Raji (cell line): ENCODE measurements around the gene NHLH1.

Source experiments
- POLR2A ChIP-seq: IDR thresholded peaks from 2 replicates; pipeline ENCODE4 v1.6.1; 2011; ENCODE audit warnings: low read depth, low read length, control low read depth; ENCODE audit not compliant: insufficient read depth

NHLH1 gene

DNA sequence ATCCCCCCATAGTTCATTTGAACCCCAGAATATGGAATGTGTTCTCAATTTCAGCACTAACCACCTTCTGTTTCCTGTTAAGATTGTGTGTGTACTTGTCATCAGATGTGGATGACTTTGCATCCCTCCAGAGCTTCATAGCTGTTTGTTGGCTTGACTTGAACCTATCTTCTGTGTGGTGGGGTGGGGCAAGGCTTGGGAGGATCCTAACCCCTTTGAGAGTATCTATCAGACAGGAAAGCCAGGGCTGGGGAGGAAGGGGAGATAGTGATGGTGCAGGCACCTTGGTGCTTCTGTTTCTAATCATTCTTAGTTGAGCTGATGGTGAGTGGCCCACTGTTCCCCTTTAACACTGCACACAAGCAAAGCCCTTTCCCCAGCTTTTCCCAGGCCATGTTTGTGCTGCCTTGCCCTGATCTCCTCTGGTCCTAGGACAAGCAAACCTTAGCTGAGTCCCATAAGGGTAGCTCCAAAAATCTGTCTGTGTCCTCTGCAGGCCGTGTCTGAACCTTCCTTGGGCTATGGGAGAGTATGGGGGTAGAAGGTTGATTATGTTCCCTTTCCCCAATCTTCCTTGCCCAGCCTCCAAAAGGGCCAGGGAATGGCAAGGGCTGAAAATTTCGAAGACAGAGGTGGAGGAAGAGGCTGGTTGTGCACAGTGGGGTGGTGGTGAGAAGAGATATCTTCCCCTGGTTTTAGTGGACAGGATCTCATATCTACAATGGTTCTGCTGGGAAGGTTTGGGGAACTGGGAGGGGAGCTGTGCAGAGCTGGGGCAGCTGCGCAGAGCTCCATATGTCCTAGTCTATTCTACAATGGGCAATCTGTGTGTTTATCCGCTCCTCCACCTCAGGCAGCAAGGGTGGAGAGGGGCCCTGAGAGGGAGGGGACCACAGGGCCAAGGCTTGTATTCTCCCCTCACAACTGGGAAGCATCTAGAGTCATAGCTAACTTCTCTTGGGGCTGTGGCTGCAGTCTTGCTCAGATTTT is 1.4 kb downstream of the NHLH1 start:
- no peak for TF ChIP-seq POLR2A

DNA sequence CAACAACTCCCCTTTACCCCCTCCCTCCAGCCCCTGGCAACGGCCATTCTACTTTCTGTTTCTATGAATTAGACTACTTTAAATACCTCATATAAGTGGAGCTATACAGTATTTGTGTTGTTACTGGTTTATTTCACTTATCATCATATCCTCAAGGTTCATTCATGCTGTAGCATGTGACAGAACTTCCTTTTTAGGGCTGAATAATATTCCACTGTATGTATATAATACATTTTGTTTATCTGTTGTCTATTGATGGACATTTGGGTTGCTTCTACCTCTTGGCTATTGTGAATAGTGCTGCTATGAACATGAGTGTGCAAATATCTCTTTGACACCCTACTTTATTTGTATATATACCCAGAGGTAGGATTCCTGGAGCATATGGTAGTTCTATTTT is 2.2 kb downstream of the NHLH1 start:
- no peak for TF ChIP-seq POLR2A

DNA sequence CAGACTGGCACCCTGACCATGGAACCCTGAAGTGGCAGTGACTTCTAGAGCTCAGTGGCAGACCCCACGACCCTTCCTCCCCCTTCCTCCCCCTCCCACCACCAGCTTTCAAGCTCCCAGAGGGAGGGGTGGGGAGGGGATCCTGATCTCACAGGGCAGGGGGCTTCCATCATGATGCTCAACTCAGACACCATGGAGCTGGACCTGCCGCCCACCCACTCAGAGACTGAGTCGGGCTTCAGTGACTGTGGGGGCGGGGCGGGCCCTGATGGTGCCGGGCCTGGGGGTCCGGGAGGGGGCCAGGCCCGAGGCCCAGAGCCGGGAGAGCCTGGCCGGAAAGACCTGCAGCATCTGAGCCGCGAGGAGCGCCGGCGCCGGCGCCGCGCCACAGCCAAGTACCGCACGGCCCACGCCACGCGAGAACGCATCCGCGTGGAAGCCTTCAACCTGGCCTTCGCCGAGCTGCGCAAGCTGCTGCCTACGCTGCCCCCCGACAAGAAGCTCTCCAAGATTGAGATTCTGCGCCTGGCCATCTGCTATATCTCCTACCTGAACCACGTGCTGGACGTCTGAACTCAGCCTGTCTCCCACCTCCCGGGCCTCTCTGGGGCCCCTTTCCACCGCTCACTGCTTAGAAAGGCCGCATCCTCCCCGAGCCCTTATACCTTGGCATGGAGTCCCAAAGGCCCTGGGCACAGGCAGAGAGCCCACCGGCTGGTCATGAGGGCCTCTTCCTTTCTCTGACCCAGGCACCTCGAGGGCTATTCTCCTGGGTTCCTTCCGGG is 3.9 kb downstream of the NHLH1 start:
- TF ChIP-seq POLR2A = no peak

DNA sequence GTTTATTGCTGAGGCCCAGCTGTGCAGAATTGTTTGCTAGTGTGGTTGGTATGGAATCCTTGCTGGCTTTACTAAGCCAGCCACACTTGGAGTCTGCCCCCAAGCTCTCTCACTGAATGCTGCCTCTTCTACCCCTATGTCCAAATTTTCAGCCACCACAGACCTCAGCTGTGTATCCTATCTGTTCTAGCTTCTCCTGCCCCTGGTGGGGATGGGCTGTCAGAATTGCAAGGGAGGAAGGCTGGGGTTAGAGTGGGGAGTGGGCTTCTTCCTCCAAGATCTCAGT is 4.4 kb downstream of the NHLH1 start:
- no peak for TF ChIP-seq POLR2A

DNA sequence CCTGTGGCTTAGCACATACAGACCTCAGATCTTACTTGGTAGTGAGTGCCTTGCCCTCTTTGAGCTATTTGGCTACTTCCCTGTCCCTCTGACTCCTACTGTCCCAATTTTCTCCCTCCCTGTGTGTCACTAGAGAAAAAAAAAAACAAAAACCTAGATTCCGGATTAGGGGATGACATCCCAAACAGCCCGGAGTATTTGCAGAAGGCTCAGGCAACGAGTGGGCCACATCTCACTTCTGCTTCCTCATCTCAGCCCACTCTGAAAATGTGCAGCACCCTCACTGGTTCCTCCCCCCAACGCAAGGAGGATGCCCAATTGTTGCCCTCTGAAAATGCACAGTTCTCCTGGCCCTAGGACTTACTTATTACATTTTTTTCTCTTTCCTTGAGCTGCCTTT is 4.9 kb downstream of the NHLH1 start:
- no peak for TF ChIP-seq POLR2A

DNA sequence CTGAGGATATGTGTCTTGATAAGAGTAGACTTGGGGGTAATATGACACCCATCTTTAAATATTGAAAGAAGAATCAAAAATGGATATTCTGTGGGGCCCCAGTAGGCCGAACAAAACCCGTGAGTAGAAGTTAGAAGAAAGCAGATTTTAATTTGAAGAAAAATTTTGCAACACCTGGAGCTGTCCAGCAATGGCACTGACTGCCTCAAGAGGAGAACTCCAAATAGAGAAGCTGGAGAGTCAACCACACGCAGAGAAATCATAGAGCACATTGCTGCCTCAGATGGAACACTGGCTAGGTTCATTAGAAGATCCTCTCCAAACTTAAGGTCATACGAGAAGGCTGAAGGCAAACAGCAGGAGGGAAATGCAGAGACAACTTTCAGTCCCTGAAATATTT is 6.8 kb downstream of the NHLH1 start:
- no peak for TF ChIP-seq POLR2A

DNA sequence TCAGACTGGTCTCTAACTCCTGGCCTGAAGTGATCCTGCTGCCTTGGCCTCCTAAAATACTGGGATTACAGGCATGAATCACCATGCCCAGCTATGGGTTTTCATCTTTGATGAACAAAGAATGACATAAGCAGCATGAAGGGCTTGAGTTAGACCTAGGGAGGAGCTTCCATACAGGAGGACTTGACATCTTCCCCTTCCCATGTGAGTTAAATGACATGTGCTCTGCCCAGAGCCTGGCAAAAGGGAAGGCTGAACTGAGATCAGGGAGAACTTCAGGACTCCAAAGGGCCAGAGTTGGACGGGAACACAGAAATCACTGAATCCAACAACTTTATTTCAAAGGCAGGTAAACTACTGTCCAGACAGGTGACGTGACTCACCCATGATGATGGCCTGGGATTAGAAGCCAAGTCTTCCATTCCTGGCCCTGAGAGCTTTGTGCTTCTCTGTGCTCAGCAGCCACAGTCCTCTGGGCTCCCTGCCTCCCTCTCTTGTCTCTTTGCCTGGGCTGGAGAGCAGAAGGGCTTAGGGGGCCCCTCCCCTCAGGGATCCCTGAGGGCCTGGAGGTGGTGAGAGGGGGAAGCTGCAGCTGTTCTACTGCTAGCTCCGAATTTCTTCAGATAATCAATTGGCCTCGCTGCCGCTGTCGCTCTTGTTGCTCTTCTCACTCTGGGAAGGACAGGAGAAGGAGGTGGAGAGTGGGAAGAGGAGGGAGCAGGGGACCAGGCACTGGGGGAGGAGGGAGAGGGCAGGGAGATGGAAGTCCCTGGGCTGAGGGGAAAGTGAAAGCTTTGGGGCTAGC is 7.6 kb downstream of the NHLH1 start:
- TF ChIP-seq POLR2A = no peak

DNA sequence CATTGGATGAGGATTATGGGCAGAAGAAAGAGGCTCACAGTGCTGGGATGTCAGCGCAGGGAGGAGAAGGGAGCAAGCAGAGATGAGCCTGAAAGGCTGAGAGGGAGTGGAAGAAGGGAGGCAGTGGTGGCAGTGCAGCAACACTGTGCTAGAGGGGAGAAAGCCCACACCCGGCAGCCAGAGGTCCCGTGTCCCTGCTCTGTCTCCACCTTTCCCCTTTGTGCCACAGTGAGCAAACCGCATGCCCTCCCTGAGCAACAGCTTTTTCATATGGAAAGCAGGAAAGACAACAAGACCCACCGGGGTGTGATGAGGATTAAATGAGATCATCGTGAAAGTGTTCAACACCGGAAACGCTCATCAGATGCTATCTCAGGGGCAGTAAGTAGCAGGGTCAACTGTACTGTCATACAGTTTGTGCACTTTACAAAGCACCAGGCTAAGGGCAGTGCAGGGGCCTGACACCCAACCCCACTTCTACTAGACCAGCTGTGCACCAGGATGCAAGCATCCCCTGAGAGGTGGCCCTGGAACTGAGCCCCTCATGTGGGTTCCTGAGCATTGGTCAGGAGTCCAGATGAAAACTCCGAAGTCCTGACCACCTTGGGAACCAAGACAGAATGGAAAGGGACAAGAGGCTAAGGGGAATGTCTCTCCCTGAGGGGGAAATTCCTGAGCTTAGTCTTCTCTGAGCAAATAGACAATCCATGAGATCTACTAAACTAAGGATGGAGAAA is 9.1 kb downstream of the NHLH1 start:
- TF ChIP-seq POLR2A = no peak

DNA sequence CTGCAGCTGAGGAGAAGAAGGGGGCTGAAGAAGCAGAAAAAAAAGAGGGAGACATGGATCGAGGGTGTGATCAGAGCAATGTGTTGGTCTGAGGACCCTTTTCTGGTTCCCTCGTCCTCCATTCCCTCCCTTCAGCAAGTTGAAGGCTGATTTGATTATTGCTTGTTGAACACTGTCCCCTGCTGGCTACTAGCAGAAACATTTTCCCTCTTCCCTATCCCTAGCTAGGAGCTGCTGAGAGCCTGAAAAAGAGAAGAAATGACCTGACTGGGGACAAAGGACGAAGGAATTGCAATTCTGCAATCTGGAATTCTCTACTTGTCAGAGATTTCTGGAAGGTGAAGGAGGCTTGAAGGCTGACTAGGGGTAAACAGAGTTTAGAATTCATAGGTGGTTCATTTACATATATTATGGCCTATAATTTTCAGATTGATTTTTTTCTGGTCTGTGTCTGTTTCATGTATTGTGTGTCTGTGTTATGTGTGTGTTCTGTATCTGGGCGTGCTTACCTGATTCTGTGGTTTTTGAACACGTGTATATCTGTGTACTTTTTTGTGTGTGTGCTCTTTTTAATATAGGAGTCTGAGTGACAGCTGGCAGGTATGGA is 9.8 kb downstream of the NHLH1 start:
- no peak for TF ChIP-seq POLR2A

DNA sequence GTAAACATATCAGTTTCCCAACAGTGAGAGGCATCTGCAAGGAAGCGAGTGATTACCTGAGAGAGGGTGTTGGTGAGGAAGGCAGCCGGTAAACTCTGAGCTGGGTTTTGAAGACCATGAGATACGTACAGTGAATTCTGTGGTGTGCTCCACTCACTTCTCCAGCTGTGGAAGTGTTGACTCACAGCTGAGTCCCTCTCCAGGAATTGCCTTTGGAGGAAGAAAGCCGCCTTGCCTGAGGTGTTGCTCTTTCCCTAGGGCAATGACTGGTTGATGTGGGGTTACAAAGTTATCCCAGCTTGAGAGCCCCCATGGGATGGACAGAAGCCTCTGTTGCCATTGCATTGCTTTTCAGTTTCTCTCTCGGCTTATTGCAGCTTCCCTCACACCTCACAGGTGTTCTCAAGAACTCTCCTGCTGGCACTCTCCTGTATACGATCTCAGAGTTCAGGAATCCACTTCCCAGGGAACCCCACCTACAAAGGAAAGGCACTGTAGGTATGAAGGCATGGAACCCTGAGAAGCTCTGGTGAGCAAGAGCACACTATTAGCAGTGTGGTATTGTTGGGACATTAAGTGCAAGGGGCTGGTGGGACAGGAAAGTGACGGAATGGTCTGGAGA is 10.8 kb downstream of the NHLH1 start:
- TF ChIP-seq POLR2A = no peak

DNA sequence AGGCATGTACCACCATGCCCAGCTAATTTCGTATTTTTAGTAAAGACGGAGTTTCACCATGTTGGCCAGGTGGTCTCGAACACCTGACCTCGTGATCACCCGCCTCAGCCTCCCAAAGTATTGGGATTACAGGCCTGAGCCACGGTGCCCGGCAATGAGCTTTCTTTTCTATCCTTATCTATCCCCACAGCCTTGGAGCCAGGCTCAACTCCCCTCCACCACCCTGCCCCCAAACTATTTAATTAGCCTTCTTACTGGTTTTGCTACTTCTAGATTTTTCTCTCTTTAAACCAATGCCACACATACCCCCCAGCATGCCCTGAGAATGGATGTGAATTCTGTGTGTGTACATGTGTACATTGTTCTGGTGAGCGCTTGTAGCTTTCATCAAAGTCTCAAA is 27.8 kb downstream of the NHLH1 start:
- TF ChIP-seq POLR2A = no peak

DNA sequence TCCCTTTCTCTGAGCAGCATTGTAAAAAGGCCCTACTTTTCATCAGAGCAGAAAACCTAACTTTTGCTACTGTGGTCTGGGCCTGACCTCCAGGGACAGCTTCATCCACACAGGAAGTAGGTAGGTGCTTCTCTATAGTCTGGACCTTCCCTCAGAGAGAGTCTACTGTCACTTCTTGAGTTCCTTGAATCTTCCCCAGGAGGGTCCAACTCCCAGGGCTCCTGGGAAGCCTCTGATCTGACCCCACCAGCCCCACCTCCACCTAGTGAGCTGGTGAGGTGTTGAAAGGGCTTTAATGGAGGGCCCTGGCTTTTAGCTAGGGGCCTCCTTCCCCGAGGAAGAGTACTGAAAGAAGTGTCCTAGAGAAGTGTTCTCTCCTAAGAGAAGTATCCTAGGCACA is 30.8 kb downstream of the NHLH1 start:
- TF ChIP-seq POLR2A = no peak

DNA sequence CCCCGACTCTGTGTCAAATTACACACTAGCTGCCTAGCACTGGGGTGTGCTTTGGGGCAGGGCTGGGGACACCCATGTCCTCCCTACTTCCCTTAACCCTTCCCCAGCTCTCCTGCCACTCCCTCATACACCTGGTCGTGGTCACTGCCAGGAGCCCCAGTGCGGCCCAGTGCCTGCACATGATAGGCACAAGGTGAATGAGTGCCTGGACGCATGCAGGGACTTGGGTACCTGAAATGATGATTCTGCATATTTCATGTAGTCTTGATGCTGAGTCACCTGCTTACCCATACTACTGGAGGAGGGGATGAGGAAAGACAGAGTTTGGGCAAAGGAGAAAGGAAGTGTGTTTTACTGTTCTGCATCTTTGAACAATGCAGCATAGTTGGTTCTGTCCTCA is 32.0 kb downstream of the NHLH1 start:
- TF ChIP-seq POLR2A = no peak
